HepG2 (cell line): ENCODE results near the gene PHACTR1. TPM values are rescaled to one million over a fixed set of nuclear protein-coding genes. Genes with fewer than 3 reads are reported as not detected.

Source experiments
- ATAC-seq: fragments of 200-7000 bp; cut with Tn5 transposase; 3 replicates; pipeline ENCODE4 v1.9.1; 2020; ENCODE audit warnings: mild to moderate bottlenecking, moderate library complexity
- BruUV-seq: library from RNA; stranded (reverse); fragments of 400-500 nt; replicated peaks from 2 replicates; lab custom pipeline; 2021; lab: Mats Ljungman, UMichigan
- CTCF ChIA-PET: fragments of 300-600 bp; formaldehyde crosslinking; extraction: SDS; loops from one replicate; lab custom pipeline; 2021; ENCODE audit warnings: low total read pairs, inconsistent platforms, low intra/inter-chr PET ratio; lab: Yijun Ruan, JAX
- POLR2A ChIA-PET: fragments of 350-600 bp; sonication (Branson Sonifier 250); formaldehyde crosslinking; loops from one replicate; lab custom pipeline; 2020; ENCODE audit warnings: antibody characterized with exemption, inconsistent platforms; lab: Yijun Ruan, JAX
- DNase-seq: peaks from one replicate; pipeline ENCODE4 v3.0.0-alpha.2; 2015; ENCODE audit warnings: low spot score
- FAIRE-seq: peaks from 3 replicates; lab custom pipeline; 2011; peaks lifted over from hg19 to GRCh38; lab: Jason Lieb, UNC
- H2AFZ ChIP-seq: one replicate; pipeline ENCODE4 v1.6.1; 2011; ENCODE audit warnings: low read length, inconsistent platforms
- H3K27ac ChIP-seq: fragments of 300-600 bp; 3 replicates; pipeline ENCODE4 v1.8.0; 2011; ENCODE audit warnings: mixed run types, mild to moderate bottlenecking, mixed read lengths, low read length, inconsistent platforms; ENCODE audit not compliant: insufficient read depth; ENCODE audit errors: extremely low read length
- H3K27me3 ChIP-seq, 2 experiments: fragments of 200-600 bp in 1 of 2; 2 replicates in 1 of 2; 3 replicates in 1 of 2; pipeline versions ENCODE4 v1.6.0 to v1.8.0; 2011; ENCODE audit warnings: low read length in 2 of 2, mild to moderate bottlenecking in 2 of 2, moderate library complexity in 2 of 2, inconsistent platforms in 1 of 2; ENCODE audit not compliant: insufficient read depth in 2 of 2, control insufficient read depth in 1 of 2
- H3K36me3 ChIP-seq, 2 experiments: fragments of 200-600 bp in 1 of 2; replicated peaks in 1 of 2; 2 replicates in 1 of 2; 3 replicates in 1 of 2; pipeline versions ENCODE4 v1.5.1 to v1.8.0; 2011; ENCODE audit warnings: low read length in 2 of 2, inconsistent platforms in 1 of 2; ENCODE audit not compliant: insufficient read depth in 2 of 2, control insufficient read depth in 1 of 2
- H3K4me1 ChIP-seq: 2 replicates; pipeline ENCODE4 v1.5.1; 2012; ENCODE audit warnings: low read length, inconsistent platforms; ENCODE audit not compliant: insufficient read depth
- H3K4me2 ChIP-seq: 2 replicates; pipeline ENCODE4 v1.6.0; 2011; ENCODE audit warnings: low read depth, low read length, inconsistent platforms
- H3K4me3 ChIP-seq, 3 experiments: fragments of 200-600 bp in 1 of 3; sonication (generic), shearing (Covaris generic) in 1 of 3; replicated peaks in 1 of 3; 2 replicates each; pipeline ENCODE4 v1.5.1; 2011 to 2016; ENCODE audit warnings: low read length in 3 of 3, inconsistent platforms in 2 of 3, low read depth in 2 of 3, mild to moderate bottlenecking in 2 of 3, control low read depth in 1 of 3, mixed read lengths in 1 of 3; ENCODE audit not compliant: insufficient read depth in 1 of 3
- H3K79me2 ChIP-seq: one replicate; pipeline ENCODE4 v1.6.1; 2011; ENCODE audit warnings: low read length, inconsistent platforms; ENCODE audit not compliant: insufficient read depth
- H3K9ac ChIP-seq: 2 replicates; pipeline ENCODE4 v1.6.0; 2011; ENCODE audit warnings: mild to moderate bottlenecking, low read depth, low read length, inconsistent platforms; ENCODE audit not compliant: insufficient read depth
- H3K9me3 ChIP-seq: 2 replicates; pipeline ENCODE4 v1.5.1; 2012; ENCODE audit warnings: mild to moderate bottlenecking, low read length
- H4K20me1 ChIP-seq: 2 replicates; pipeline ENCODE4 v1.6.0; 2011; ENCODE audit warnings: inconsistent platforms, mild to moderate bottlenecking, low read length, moderate library complexity; ENCODE audit not compliant: insufficient read depth
- EZH2 ChIP-seq: conservative IDR thresholded peaks from 2 replicates; pipeline ENCODE4 v1.6.1; 2012; ENCODE audit warnings: mild to moderate bottlenecking, low read depth, low read length, moderate library complexity
- HMG20A ChIP-seq: IDR thresholded peaks from 2 replicates; pipeline ENCODE4 v1.6.1; 2016; ENCODE audit warnings: borderline replicate concordance
- HMGXB3 ChIP-seq: sonication (generic); formaldehyde crosslinking; IDR thresholded peaks from 2 replicates; pipeline ENCODE4 v1.4.0; 2020; ENCODE audit warnings: missing genetic modification reagents, borderline replicate concordance
- IKZF1 ChIP-seq: fragments of 450-650 bp; IDR thresholded peaks from 2 replicates; pipeline ENCODE4 v1.7.1; 2016
- KMT2B ChIP-seq: IDR thresholded peaks from 2 replicates; pipeline ENCODE4 v1.6.1; 2016; ENCODE audit warnings: missing genetic modification reagents, missing compliant biosample characterization
- MAFK ChIP-seq, 2 experiments: IDR thresholded peaks in 1 of 2; conservative IDR thresholded peaks in 1 of 2; 2 replicates each; pipeline ENCODE4 v1.6.1; 2011; ENCODE audit warnings: improper control_type of control experiment in 2 of 2, low read length in 2 of 2
- MXI1 ChIP-seq: IDR thresholded peaks from 3 replicates; pipeline ENCODE4 v1.6.1; 2012; ENCODE audit warnings: low read depth, low read length, inconsistent platforms, borderline replicate concordance
- NBN ChIP-seq: fragments of 450-650 bp; conservative IDR thresholded peaks from 2 replicates; pipeline ENCODE4 v1.6.1; 2017
- SAP130 ChIP-seq: IDR thresholded peaks from 2 replicates; pipeline ENCODE4 v1.6.1; 2016; ENCODE audit warnings: low read depth
- SKI ChIP-seq: fragments of 450-650 bp; IDR thresholded peaks from one replicate; pipeline ENCODE4 v1.6.1; 2018; ENCODE audit warnings: mild to moderate bottlenecking; ENCODE audit not compliant: partially characterized antibody
- SRSF9 ChIP-seq: fragments of 200-400 bp; formaldehyde crosslinking; IDR thresholded peaks from 2 replicates; pipeline ENCODE4 v1.6.1; 2018; ENCODE audit warnings: borderline replicate concordance, mild to moderate bottlenecking, low read depth, low read length; ENCODE audit not compliant: insufficient read depth, poor library complexity, severe bottlenecking
- YEATS2 ChIP-seq: sonication (generic); formaldehyde crosslinking; IDR thresholded peaks from 2 replicates; pipeline ENCODE4 v1.4.0; 2020; ENCODE audit warnings: missing genetic modification reagents, borderline replicate concordance
- ZKSCAN1 ChIP-seq: fragments of 150-350 bp; IDR thresholded peaks from 2 replicates; pipeline ENCODE4 v1.6.1; 2014; ENCODE audit warnings: low read length
- ZKSCAN5 ChIP-seq: sonication (generic); formaldehyde crosslinking; IDR thresholded peaks from 2 replicates; pipeline ENCODE4 v1.5.1; 2020; ENCODE audit warnings: mild to moderate bottlenecking, missing genetic modification reagents
- ZNF256 ChIP-seq: sonication (generic); formaldehyde crosslinking; conservative IDR thresholded peaks from 2 replicates; pipeline ENCODE4 v1.4.0; 2020; ENCODE audit warnings: missing genetic modification reagents
- ZNF260 ChIP-seq: sonication (generic); formaldehyde crosslinking; IDR thresholded peaks from 2 replicates; pipeline ENCODE4 v1.4.0; 2020; ENCODE audit warnings: missing genetic modification reagents, low read depth, mild to moderate bottlenecking, borderline replicate concordance
- ZNF33B ChIP-seq: sonication (generic); formaldehyde crosslinking; IDR thresholded peaks from 2 replicates; pipeline ENCODE4 v1.5.1; 2020; ENCODE audit warnings: mild to moderate bottlenecking, missing genetic modification reagents
- ZNF451 ChIP-seq: sonication (generic); formaldehyde crosslinking; IDR thresholded peaks from 2 replicates; pipeline ENCODE4 v1.5.0; 2020; ENCODE audit warnings: mild to moderate bottlenecking, missing genetic modification reagents
- ZNF569 ChIP-seq: sonication (generic); formaldehyde crosslinking; IDR thresholded peaks from 2 replicates; pipeline ENCODE4 v1.5.0; 2020; ENCODE audit warnings: mild to moderate bottlenecking, missing genetic modification reagents, moderate library complexity, borderline replicate concordance
- WGBS: methylation state at CpG from one replicate; pipeline ENCODE4 v1.1.6; 2017; ENCODE audit warnings: low lambda C conversion rate; 5-methylcytosine and 5-hydroxymethylcytosine counted together
- in situ Hi-C: cut with HindIII; loops from 2 replicates; pipeline ENCODE4 v1.10.0; 2017; ENCODE audit warnings: low pct_unique_long_range_greater_than_20kb; ENCODE audit not compliant: extremely low pct_ligation_motif_present
- intact Hi-C: fragments of 100-400 bp; cut with micrococcal nuclease; formaldehyde crosslinking; loops from one replicate; pipeline ENCODE4 v1.10.0; 2022; ENCODE audit not compliant: unreplicated experiment
- polyA plus RNA-seq, 8 experiments: library from polyadenylated mRNA; depleted of rRNA in 3 of 8; stranded (reverse) in 7 of 8; unstranded in 1 of 8; fragments of >200 nt; fragmentation: Illumina TruSeq in 4 of 8; extraction: Trizol in 4 of 8; gene quantifications; 2 replicates each; pipeline versions ENCODE4 v1.2.1 to v1.2.3, GENCODE V29; 2011 to 2016; ENCODE audit warnings: low read depth in 4 of 8, missing spikeins in 1 of 8, mixed read lengths in 1 of 8; ENCODE audit not compliant: insufficient read depth in 1 of 8
- total RNA-seq, 5 experiments: library from RNA; depleted of rRNA; stranded (reverse); fragments of >200 nt; fragmentation: Illumina TruSeq; extraction: Trizol; gene quantifications; 2 replicates each; pipeline ENCODE4 v1.2.3, GENCODE V29; 2016; ENCODE audit warnings: low read depth in 1 of 5
- TF ChIP-seq, protein P1 (sequence below), 2 experiments: sonication (generic) in 1 of 2; formaldehyde crosslinking in 1 of 2; IDR thresholded peaks; 2 replicates each; pipeline versions ENCODE4 v1.4.0 to v1.6.1; 2018 to 2020; ENCODE audit warnings: missing genetic modification reagents in 2 of 2, borderline replicate concordance in 1 of 2, low read depth in 1 of 2, mild to moderate bottlenecking in 1 of 2, missing biosample characterization in 1 of 2

PHACTR1 gene
- total and polyA plus RNA-seq, 2 of the 13 experiments (the other 11 are each of a cell fraction or from before 2014, with no cell fraction given): 0.09 TPM; not detected in 1

DNA sequence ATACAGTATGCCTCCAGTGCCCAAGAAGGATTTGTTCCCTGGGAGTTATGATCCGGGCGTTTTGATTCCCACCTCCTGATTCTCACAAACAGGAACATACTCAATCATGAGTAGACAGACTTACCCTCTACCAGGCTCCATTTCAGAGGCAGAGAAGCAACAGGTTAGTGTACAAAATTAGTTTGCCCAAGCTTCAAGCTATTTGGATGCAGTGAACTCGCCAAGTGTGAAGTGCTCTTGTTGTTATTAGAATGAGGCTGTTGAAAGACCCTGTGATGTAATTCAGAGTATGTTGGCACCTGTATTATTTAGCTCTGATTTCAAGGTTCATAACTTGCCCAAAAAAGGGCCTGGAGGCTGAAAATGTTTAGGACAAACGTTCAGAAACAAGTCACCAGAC lies 247.0 kb downstream of the PHACTR1 start (continued):
- no peak for TF ChIP-seq ZNF260 (CRISPR knock-in tag)
- no peak for TF ChIP-seq SRSF9
- TF ChIP-seq HMG20A (CRISPR knock-in tag): no peak
- no peak for TF ChIP-seq MXI1
- TF ChIP-seq ZKSCAN5 (CRISPR knock-in tag): no peak
- TF ChIP-seq, all 625 proteins: peak for 0

GRCh38 chr6:12967686-12968085 lies 251.1 kb downstream of the PHACTR1 start:
- no TSS peak for BruUV-seq
- no peak for DNase-seq
- no peak overlapping the region for H3K4me3 ChIP-seq
- POLR2A ChIA-PET: no interaction called here
- CTCF ChIA-PET: no interaction called here
- in situ Hi-C loops (no loop called here), intact Hi-C loops (loop anchor here (1.0 kb wide), 1 partner anchor 31 kb away; no protein-coding TSS in a partner anchor)
- H4K20me1 ChIP-seq: no peaks in the 10 kb centered on the region
- no peaks in the 10 kb centered on the region for H3K4me1 ChIP-seq
- H3K79me2 ChIP-seq: no peaks in the 10 kb centered on the region
- H2AFZ ChIP-seq: no peak overlapping the region
- H3K36me3 ChIP-seq: no peaks in the 10 kb centered on the region
- WGBS: 29% methylated on average over 7 of the region's 7 CpGs
- FAIRE-seq: no peak
- no peak overlapping the region for H3K4me2 ChIP-seq
- H3K9me3 ChIP-seq: no peaks in the 10 kb centered on the region
- H3K9ac ChIP-seq: no peak overlapping the region
- H3K27me3 ChIP-seq: peaks cover 0 to 28% of the 10 kb centered on the region in 2 experiments; a peak in 3 of 5 replicates
- no peak overlapping the region for H3K27ac ChIP-seq
- no peak for ATAC-seq
- TF ChIP-seq EZH2: no peak
- TF ChIP-seq YEATS2 (CRISPR knock-in tag): no peak
- TF ChIP-seq ZNF451 (CRISPR knock-in tag): no peak
- TF ChIP-seq HMGXB3: no peak
- TF ChIP-seq ZNF256 (CRISPR knock-in tag): no peak
- no peak for TF ChIP-seq SAP130
- no peak for TF ChIP-seq SKI
- TF ChIP-seq, protein P1, sequence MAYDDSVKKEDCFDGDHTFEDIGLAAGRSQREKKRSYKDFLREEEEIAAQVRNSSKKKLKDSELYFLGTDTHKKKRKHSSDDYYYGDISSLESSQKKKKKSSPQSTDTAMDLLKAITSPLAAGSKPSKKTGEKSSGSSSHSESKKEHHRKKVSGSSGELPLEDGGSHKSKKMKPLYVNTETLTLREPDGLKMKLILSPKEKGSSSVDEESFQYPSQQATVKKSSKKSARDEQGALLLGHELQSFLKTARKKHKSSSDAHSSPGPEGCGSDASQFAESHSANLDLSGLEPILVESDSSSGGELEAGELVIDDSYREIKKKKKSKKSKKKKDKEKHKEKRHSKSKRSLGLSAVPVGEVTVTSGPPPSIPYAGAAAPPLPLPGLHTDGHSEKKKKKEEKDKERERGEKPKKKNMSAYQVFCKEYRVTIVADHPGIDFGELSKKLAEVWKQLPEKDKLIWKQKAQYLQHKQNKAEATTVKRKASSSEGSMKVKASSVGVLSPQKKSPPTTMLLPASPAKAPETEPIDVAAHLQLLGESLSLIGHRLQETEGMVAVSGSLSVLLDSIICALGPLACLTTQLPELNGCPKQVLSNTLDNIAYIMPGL (CRISPR knock-in tag; IDR thresholded peaks at IDR 0.05; ENCODE audit: borderline replicate concordance in 1 of 2, low read depth in 1 of 2): no peak
- TF ChIP-seq IKZF1: no peak
- TF ChIP-seq ZNF33B (CRISPR knock-in tag): no peak
- TF ChIP-seq ZNF569: no peak
- TF ChIP-seq KMT2B: no peak
- TF ChIP-seq MAFK (conservative IDR thresholded peaks at IDR 0.05 in 1 of 2, IDR thresholded peaks at IDR 0.05 in 1 of 2; ENCODE audit: low read length in 2 of 2): no peak
- TF ChIP-seq NBN: no peak
- TF ChIP-seq MXI1: no peak
- TF ChIP-seq ZKSCAN1: no peak
